RWPE1 (cell line): ENCODE measurements around the gene XRCC5.

Experiments
- CTCF ChIA-PET: fragments of 350-600 bp; sonication (Branson Sonifier 250); formaldehyde crosslinking; extraction: SDS; loops from one replicate; lab custom pipeline; 2021; lab: Yijun Ruan, JAX
- POLR2A ChIA-PET: fragments of 400-600 bp; formaldehyde crosslinking; extraction: SDS; loops from one replicate; lab custom pipeline; 2020; ENCODE audit warnings: antibody characterized with exemption; ENCODE audit not compliant: low non-redundant PET; lab: Yijun Ruan, JAX
- DNase-seq: peaks from one replicate; pipeline ENCODE4 v3.0.0; 2012; ENCODE audit warnings: low spot score
- H3K27ac ChIP-seq: fragments of 450-650 bp; 2 replicates; pipeline ENCODE4 v1.5.1; 2017
- CTCF ChIP-seq: fragments of 450-650 bp; conservative IDR thresholded peaks from 2 replicates; pipeline ENCODE4 v1.5.1; 2017; ENCODE audit warnings: low read depth, mild to moderate bottlenecking

XRCC5 gene

GRCh38 chr2:216188956-216189355 lies 79.8 kb downstream of the XRCC5 start:
- H3K27ac ChIP-seq: no peak overlapping the region
- POLR2A ChIA-PET: no interaction called here
- CTCF ChIA-PET: interaction anchor here (0.6 kb wide), 1 partner anchor 215 kb away, joined by 5 read pairs; no protein-coding TSS in a partner anchor

GRCh38 chr2:216189410-216189809 lies 80.3 kb downstream of the XRCC5 start:
- CTCF ChIA-PET: no interaction called here
- TF ChIP-seq CTCF: no peak
- no peak for DNase-seq
- POLR2A ChIA-PET: no interaction called here
- no peak overlapping the region for H3K27ac ChIP-seq

More at GRCh38 chr2:216188956-216189355, 79.8 kb downstream of the XRCC5 start:
- TF ChIP-seq CTCF: no peak
- DNase-seq: peak; percentile 37

- TF ChIP-seq CTCF: no peak
- H3K27ac ChIP-seq: peak overlapping the region; percentile 37; the same call in 1 of the 2 replicates
- no peak for DNase-seq
- POLR2A ChIA-PET: no interaction called here
- CTCF ChIA-PET: no interaction called here
Measured at GRCh38 chr2:216192181-216192580, 83.0 kb downstream of the XRCC5 start.

- POLR2A ChIA-PET: no interaction called here
- CTCF ChIA-PET: no interaction called here
- no peak overlapping the region for H3K27ac ChIP-seq
- DNase-seq: no peak
- TF ChIP-seq CTCF: no peak
Measured at GRCh38 chr2:216192931-216193330, 83.8 kb downstream of the XRCC5 start.

GRCh38 chr2:216194013-216194412 lies 84.9 kb downstream of the XRCC5 start:
- H3K27ac ChIP-seq: no peak overlapping the region
- no peak for DNase-seq
- CTCF ChIA-PET: interaction anchor here (0.6 kb wide), 1 partner anchor 23 kb away, joined by 3 read pairs; no protein-coding TSS in a partner anchor
- TF ChIP-seq CTCF: no peak
- POLR2A ChIA-PET: no interaction called here

- CTCF ChIA-PET: interaction anchor here (0.6 to 0.7 kb wide), 2 partner anchors 24 to 169 kb away, joined by 3 read pairs; no protein-coding TSS in a partner anchor
- POLR2A ChIA-PET: interaction anchor here (0.9 kb wide), 1 partner anchor 217 kb away, joined by 5 read pairs; the partner anchor contains the start of gene SMARCAL1
- TF ChIP-seq CTCF: no peak
- DNase-seq: no peak
- H3K27ac ChIP-seq: no peak overlapping the region
Measured at GRCh38 chr2:216194561-216194960, 85.4 kb downstream of the XRCC5 start.
